ENCODE results near the gene FAM53A. TPM values are rescaled to one million over a fixed set of nuclear protein-coding genes. Genes with fewer than 3 reads are reported as not detected.

The FAM53A gene
- total and polyA plus RNA-seq, 4 donors, result 0.44 to 2.2 (median 0.97) TPM

- Histone ChIP-seq H3K27ac (ENCODE audit: low read depth in 1 of 2, low read length in 2 of 2) (no peak overlapping the region), H3K9me3 (ENCODE audit: control insufficient read depth in 4 of 4, low read length in 3 of 4) (no peaks in the 10 kb centered on the region), H3K9ac (ENCODE audit: low read depth in 1 of 2, low read length in 2 of 2) (no peak overlapping the region), H3K4me1 (ENCODE audit: control insufficient read depth in 4 of 4, insufficient read depth in 4 of 4, low read length in 3 of 4) (no peaks in the 10 kb centered on the region), H3K27me3 (ENCODE audit: control insufficient read depth in 4 of 4, insufficient read depth in 4 of 4, low read length in 3 of 4) (peaks cover 0 to 2% (median 0%) of the 10 kb centered on the region in 4 donors), H3K4me3 (ENCODE audit: low read depth in 1 of 3, low read length in 3 of 3) (no peak overlapping the region), H3K36me3 (ENCODE audit: control insufficient read depth in 4 of 4, insufficient read depth in 3 of 4, low read depth in 1 of 4, low read length in 3 of 4) (no peaks in the 10 kb centered on the region)
- no peak for DNase-seq (ENCODE audit: low spot score)
- TF ChIP-seq JUND (IDR thresholded peaks at IDR 0.05) (no peak), GABPA (IDR thresholded peaks at IDR 0.05 in 1 of 2, conservative IDR thresholded peaks at IDR 0.05 in 1 of 2) (no peak), HNF4A (conservative IDR thresholded peaks at IDR 0.05) (no peak), ATF3 (IDR thresholded peaks at IDR 0.05) (no peak), HNF4G (IDR thresholded peaks at IDR 0.05) (no peak), YY1 (IDR thresholded peaks at IDR 0.05) (no peak), SP1 (IDR thresholded peaks at IDR 0.05) (no peak), MAX (IDR thresholded peaks at IDR 0.05) (no peak), NR2F2 (IDR thresholded peaks at IDR 0.05) (no peak), EGR1 (IDR thresholded peaks at IDR 0.05; ENCODE audit: low read depth in 2 of 2) (no peak), FOXA1 (IDR thresholded peaks at IDR 0.05) (no peak), FOXA2 (IDR thresholded peaks at IDR 0.05) (no peak), TAF1 (conservative IDR thresholded peaks at IDR 0.05) (no peak), RXRA (IDR thresholded peaks at IDR 0.05) (no peak), RAD21 (IDR thresholded peaks at IDR 0.05) (no peak)
- TF ChIP-seq, protein P1, sequence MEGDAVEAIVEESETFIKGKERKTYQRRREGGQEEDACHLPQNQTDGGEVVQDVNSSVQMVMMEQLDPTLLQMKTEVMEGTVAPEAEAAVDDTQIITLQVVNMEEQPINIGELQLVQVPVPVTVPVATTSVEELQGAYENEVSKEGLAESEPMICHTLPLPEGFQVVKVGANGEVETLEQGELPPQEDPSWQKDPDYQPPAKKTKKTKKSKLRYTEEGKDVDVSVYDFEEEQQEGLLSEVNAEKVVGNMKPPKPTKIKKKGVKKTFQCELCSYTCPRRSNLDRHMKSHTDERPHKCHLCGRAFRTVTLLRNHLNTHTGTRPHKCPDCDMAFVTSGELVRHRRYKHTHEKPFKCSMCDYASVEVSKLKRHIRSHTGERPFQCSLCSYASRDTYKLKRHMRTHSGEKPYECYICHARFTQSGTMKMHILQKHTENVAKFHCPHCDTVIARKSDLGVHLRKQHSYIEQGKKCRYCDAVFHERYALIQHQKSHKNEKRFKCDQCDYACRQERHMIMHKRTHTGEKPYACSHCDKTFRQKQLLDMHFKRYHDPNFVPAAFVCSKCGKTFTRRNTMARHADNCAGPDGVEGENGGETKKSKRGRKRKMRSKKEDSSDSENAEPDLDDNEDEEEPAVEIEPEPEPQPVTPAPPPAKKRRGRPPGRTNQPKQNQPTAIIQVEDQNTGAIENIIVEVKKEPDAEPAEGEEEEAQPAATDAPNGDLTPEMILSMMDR (IDR thresholded peaks at IDR 0.05; ENCODE audit: low read depth, low read length, missing input control), result no peak
- TF ChIP-seq, protein P2, sequence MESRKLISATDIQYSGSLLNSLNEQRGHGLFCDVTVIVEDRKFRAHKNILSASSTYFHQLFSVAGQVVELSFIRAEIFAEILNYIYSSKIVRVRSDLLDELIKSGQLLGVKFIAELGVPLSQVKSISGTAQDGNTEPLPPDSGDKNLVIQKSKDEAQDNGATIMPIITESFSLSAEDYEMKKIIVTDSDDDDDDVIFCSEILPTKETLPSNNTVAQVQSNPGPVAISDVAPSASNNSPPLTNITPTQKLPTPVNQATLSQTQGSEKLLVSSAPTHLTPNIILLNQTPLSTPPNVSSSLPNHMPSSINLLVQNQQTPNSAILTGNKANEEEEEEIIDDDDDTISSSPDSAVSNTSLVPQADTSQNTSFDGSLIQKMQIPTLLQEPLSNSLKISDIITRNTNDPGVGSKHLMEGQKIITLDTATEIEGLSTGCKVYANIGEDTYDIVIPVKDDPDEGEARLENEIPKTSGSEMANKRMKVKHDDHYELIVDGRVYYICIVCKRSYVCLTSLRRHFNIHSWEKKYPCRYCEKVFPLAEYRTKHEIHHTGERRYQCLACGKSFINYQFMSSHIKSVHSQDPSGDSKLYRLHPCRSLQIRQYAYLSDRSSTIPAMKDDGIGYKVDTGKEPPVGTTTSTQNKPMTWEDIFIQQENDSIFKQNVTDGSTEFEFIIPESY (IDR thresholded peaks at IDR 0.05), result no peak
- WGBS, result 83% methylated on average over 14 of the region's 27 CpGs
These were observed 83.1 kb downstream of the FAM53A start for GRCh38 chr4:1600811-1601532.

DNA sequence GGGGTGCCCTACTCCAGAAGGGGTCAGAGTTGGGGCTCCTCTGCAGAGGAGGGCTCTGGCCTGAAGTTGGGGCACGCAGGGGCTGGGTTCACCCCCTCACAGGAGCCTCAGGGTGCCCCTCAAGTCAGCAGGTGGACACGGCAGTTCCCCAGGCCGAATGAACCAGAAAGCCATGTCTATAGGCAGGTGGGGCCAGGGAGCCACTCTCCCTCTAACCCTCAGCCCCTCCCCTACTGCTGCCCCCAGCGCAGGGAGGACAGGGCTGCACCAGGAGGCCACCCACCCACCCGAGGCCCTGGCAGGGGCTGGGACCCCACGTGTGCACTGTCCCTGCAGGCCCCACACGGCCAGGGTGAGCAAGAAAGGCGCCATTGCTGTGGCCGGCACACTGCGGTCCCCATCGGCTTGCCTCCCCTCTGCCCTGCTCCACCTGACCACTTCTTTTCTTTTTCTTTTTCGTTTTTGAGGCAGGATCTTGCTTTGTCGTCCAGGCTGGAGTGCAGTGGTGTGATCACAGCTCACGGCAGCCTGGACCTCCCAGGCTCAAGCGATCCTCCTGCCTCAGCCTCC, 83.8 kb downstream of the FAM53A start:
- Histone ChIP-seq H3K9ac (ENCODE audit: low read depth in 1 of 2, low read length in 2 of 2) (no peak overlapping the region), H3K27me3 (ENCODE audit: control insufficient read depth in 4 of 4, insufficient read depth in 4 of 4, low read length in 3 of 4) (peaks cover 0 to 2% (median 0%) of the 10 kb centered on the region in 4 donors), H3K4me3 (ENCODE audit: low read depth in 1 of 3, low read length in 3 of 3) (no peak overlapping the region), H3K4me1 (ENCODE audit: control insufficient read depth in 4 of 4, insufficient read depth in 4 of 4, low read length in 3 of 4) (no peaks in the 10 kb centered on the region), H3K27ac (ENCODE audit: low read depth in 1 of 2, low read length in 2 of 2) (no peak overlapping the region), H3K9me3 (ENCODE audit: control insufficient read depth in 4 of 4, low read length in 3 of 4) (no peaks in the 10 kb centered on the region), H3K36me3 (ENCODE audit: control insufficient read depth in 4 of 4, insufficient read depth in 3 of 4, low read depth in 1 of 4, low read length in 3 of 4) (no peaks in the 10 kb centered on the region)
- 85% methylated on average over 15 of the region's 15 CpGs for WGBS
- no peak for DNase-seq (ENCODE audit: low spot score)
- TF ChIP-seq TAF1 (conservative IDR thresholded peaks at IDR 0.05), result no peak
- no peak for TF ChIP-seq HNF4G (IDR thresholded peaks at IDR 0.05)
- TF ChIP-seq, protein P1 (IDR thresholded peaks at IDR 0.05; ENCODE audit: low read depth, low read length, missing input control), result no peak
- TF ChIP-seq FOXA2 (IDR thresholded peaks at IDR 0.05), result no peak
- no peak for TF ChIP-seq NR2F2 (IDR thresholded peaks at IDR 0.05)
